ENCODE measurements around the gene CSNK1A1. TPM values are rescaled to one million over a fixed set of nuclear protein-coding genes. Genes with fewer than 3 reads are reported as not detected.

Gene CSNK1A1
- total RNA-seq, 6 experiments from 2014 or later = 266 to 336 (median 310) TPM

- H3K4me1 Mint-ChIP-seq (ENCODE audit: low read depth) = peaks cover 39% of the 10 kb centered on the region
- H3K27ac Mint-ChIP-seq = no peak overlapping the region
- no peaks in the 10 kb centered on the region for H3K36me3 Mint-ChIP-seq (ENCODE audit: low read depth)
- no peaks in the 10 kb centered on the region for H3K9me3 Mint-ChIP-seq
- H3K27me3 Mint-ChIP-seq (ENCODE audit: insufficient read depth) = peaks cover 19% of the 10 kb centered on the region
- no peak for DNase-seq
- no peak for TF ChIP-seq CTCF (IDR thresholded peaks at IDR 0.05)
- no peak overlapping the region for H3K4me3 Mint-ChIP-seq
Measured at GRCh38 chr5:149478761-149479160, 72.5 kb downstream of the CSNK1A1 start.

- DNase-seq = no peak
- Mint-ChIP-seq H3K27ac (no peak overlapping the region), H3K36me3 (ENCODE audit: low read depth) (no peaks in the 10 kb centered on the region), H3K9me3 (no peaks in the 10 kb centered on the region), H3K4me3 (no peak overlapping the region), H3K4me1 (ENCODE audit: low read depth) (peaks cover 34% of the 10 kb centered on the region), H3K27me3 (ENCODE audit: insufficient read depth) (peaks cover 16% of the 10 kb centered on the region)
- TF ChIP-seq CTCF (IDR thresholded peaks at IDR 0.05) = no peak
Measured at GRCh38 chr5:149475777-149476176, 75.5 kb downstream of the CSNK1A1 start.

- Mint-ChIP-seq H3K36me3 (ENCODE audit: low read depth) (no peaks in the 10 kb centered on the region), H3K27ac (no peak overlapping the region; the same call in 1 of the 2 replicates), H3K4me1 (ENCODE audit: low read depth) (peaks cover 37% of the 10 kb centered on the region), H3K9me3 (no peaks in the 10 kb centered on the region), H3K4me3 (no peak overlapping the region), H3K27me3 (ENCODE audit: insufficient read depth) (peaks cover 12% of the 10 kb centered on the region)
- DNase-seq = no peak
- no peak for TF ChIP-seq CTCF (IDR thresholded peaks at IDR 0.05)
Measured at GRCh38 chr5:149474198-149474597, 77.0 kb downstream of the CSNK1A1 start.

GRCh38 chr5:149473441-149473840, 77.8 kb downstream of the CSNK1A1 start:
- peaks cover 37% of the 10 kb centered on the region for H3K4me1 Mint-ChIP-seq (ENCODE audit: low read depth)
- H3K36me3 Mint-ChIP-seq (ENCODE audit: low read depth) = no peaks in the 10 kb centered on the region
- H3K27me3 Mint-ChIP-seq (ENCODE audit: insufficient read depth) = peaks cover 12% of the 10 kb centered on the region
- TF ChIP-seq CTCF (IDR thresholded peaks at IDR 0.05) = no peak
- no peak for DNase-seq
- no peaks in the 10 kb centered on the region for H3K9me3 Mint-ChIP-seq
- no peak overlapping the region for H3K27ac Mint-ChIP-seq
- H3K4me3 Mint-ChIP-seq = no peak overlapping the region

- Mint-ChIP-seq H3K27ac (no peak overlapping the region), H3K9me3 (no peaks in the 10 kb centered on the region), H3K27me3 (ENCODE audit: insufficient read depth) (peaks cover 12% of the 10 kb centered on the region)
Measured at GRCh38 chr5:149472399-149472798, 78.8 kb downstream of the CSNK1A1 start.

More at GRCh38 chr5:149472399-149472798, 78.8 kb downstream of the CSNK1A1 start:
- no peak for DNase-seq
- Mint-ChIP-seq H3K4me3 (no peak overlapping the region), H3K36me3 (ENCODE audit: low read depth) (no peaks in the 10 kb centered on the region), H3K4me1 (ENCODE audit: low read depth) (peaks cover 37% of the 10 kb centered on the region)
- TF ChIP-seq CTCF (IDR thresholded peaks at IDR 0.05) = no peak

Measured in HFFc6 (cell line).